Nephron (organoid): ENCODE results near the gene MMP13.
"Not testable (repeated sequence)": the region's sequence is repeated elsewhere in the genome, so short reads cannot be mapped to it uniquely, and the experiment has no call there.

ENCODE experiments used
- H3K27ac Mint-ChIP-seq, 3 experiments: 2 replicates each; pipeline ENCODE4 v1.8.0; 2020; ENCODE audit warnings: mixed read lengths in 3 of 3, mild to moderate bottlenecking in 2 of 3, moderate library complexity in 1 of 3
- H3K27me3 Mint-ChIP-seq: 2 replicates; pipeline ENCODE4 v1.8.0; 2021; ENCODE audit warnings: low read depth, mild to moderate bottlenecking, moderate library complexity, mixed read lengths
- H3K36me3 Mint-ChIP-seq: 2 replicates; pipeline ENCODE4 v1.8.0; 2020; ENCODE audit warnings: low read depth, mixed read lengths
- H3K4me1 Mint-ChIP-seq: 2 replicates; pipeline ENCODE4 v1.8.0; 2020; ENCODE audit warnings: mixed read lengths
- H3K4me3 Mint-ChIP-seq, 3 experiments: 2 replicates each; pipeline ENCODE4 v1.8.0; 2020; ENCODE audit warnings: mild to moderate bottlenecking in 3 of 3, mixed read lengths in 3 of 3, moderate library complexity in 2 of 3
- H3K9me3 Mint-ChIP-seq: 2 replicates; pipeline ENCODE4 v1.8.0; 2020; ENCODE audit warnings: mixed read lengths
- TF ChIP-seq, protein P1 (sequence below), 3 experiments: fragments of 200-600 bp; sonication (generic); IDR thresholded peaks; one replicate each; pipeline ENCODE4 v1.5.0; 2021; ENCODE audit warnings: antibody characterized with exemption in 3 of 3; ENCODE audit not compliant: unreplicated experiment in 3 of 3

Gene MMP13

DNA sequence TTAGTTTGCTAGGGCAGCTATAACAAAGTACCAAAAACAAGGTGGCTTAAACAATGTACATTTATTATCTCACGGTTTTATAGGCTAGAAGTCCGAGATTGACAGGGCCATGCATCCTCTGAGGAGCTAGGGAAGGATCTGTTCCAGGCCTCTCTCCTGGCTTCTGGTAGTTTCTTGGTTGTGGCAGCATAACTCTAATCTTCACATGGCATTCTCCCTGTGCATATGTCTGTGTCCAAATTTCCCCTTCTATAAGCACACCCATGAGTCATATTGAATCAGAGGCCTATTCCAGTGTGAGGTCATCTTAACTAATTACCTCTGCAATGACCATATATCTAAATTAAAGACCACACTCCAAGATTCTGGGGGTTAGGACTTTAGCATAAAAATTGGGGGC is 31.3 kb upstream of the MMP13 start:
- Mint-ChIP-seq H3K27me3 (peaks cover 8% of the 10 kb centered on the region), H3K36me3 (no peaks in the 10 kb centered on the region), H3K4me3 (no peak overlapping the region), H3K9me3 (no peaks in the 10 kb centered on the region), H3K27ac (no peak overlapping the region), H3K4me1 (no peaks in the 10 kb centered on the region)
- TF ChIP-seq, protein P1, sequence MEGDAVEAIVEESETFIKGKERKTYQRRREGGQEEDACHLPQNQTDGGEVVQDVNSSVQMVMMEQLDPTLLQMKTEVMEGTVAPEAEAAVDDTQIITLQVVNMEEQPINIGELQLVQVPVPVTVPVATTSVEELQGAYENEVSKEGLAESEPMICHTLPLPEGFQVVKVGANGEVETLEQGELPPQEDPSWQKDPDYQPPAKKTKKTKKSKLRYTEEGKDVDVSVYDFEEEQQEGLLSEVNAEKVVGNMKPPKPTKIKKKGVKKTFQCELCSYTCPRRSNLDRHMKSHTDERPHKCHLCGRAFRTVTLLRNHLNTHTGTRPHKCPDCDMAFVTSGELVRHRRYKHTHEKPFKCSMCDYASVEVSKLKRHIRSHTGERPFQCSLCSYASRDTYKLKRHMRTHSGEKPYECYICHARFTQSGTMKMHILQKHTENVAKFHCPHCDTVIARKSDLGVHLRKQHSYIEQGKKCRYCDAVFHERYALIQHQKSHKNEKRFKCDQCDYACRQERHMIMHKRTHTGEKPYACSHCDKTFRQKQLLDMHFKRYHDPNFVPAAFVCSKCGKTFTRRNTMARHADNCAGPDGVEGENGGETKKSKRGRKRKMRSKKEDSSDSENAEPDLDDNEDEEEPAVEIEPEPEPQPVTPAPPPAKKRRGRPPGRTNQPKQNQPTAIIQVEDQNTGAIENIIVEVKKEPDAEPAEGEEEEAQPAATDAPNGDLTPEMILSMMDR (IDR thresholded peaks at IDR 0.05; ENCODE audit: unreplicated experiment in 3 of 3) = no peak

DNA sequence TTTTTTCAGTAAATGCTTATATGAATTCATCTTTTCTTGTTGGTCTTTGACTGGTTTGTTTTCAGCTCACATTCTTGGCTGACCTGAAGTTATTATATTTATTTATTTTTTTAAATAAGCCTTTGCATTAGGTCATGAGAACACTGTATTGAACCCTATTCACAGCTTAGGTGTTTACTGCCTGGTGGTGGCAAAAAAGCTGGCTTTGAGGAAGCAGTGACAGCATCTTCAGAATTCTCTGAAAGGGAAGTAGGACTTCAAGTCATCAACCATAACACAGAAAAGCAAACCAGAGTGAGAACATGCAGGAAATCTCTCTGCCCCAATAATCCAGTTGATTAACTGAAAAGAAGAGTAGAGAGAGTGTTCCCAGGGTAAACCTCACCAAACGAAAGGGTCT is 30.3 kb upstream of the MMP13 start:
- no peak overlapping the region for H3K4me3 Mint-ChIP-seq
- peaks cover 3% of the 10 kb centered on the region for H3K27me3 Mint-ChIP-seq
- no peaks in the 10 kb centered on the region for H3K9me3 Mint-ChIP-seq
- no peaks in the 10 kb centered on the region for H3K4me1 Mint-ChIP-seq
- H3K27ac Mint-ChIP-seq = no peak overlapping the region
- TF ChIP-seq, protein P1 (IDR thresholded peaks at IDR 0.05; ENCODE audit: unreplicated experiment in 3 of 3) = no peak
- no peaks in the 10 kb centered on the region for H3K36me3 Mint-ChIP-seq

DNA sequence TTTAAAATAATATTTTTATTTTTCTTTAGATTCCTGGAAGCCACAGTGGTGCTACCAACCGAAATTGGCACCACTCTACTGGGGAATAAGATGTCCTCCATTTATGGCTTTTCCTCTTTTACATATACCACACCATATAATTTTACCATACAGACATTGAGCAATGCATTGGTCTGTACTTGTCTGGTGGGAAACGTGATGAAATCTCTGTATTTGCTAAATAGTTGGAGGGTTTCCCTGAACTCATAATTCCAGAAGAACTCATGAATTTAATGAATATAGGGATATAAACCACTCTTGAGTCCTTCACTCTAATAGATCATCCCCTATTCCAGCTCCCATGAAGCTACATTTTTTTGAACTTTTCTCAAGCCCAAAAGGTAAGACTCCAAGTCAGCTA is 28.0 kb upstream of the MMP13 start:
- TF ChIP-seq, protein P1 (IDR thresholded peaks at IDR 0.05; ENCODE audit: unreplicated experiment in 3 of 3) = no peak
- Mint-ChIP-seq H3K4me3 (no peak overlapping the region), H3K27ac (no peak overlapping the region), H3K4me1 (no peaks in the 10 kb centered on the region), H3K27me3 (no peaks in the 10 kb centered on the region), H3K36me3 (no peaks in the 10 kb centered on the region), H3K9me3 (no peaks in the 10 kb centered on the region)

DNA sequence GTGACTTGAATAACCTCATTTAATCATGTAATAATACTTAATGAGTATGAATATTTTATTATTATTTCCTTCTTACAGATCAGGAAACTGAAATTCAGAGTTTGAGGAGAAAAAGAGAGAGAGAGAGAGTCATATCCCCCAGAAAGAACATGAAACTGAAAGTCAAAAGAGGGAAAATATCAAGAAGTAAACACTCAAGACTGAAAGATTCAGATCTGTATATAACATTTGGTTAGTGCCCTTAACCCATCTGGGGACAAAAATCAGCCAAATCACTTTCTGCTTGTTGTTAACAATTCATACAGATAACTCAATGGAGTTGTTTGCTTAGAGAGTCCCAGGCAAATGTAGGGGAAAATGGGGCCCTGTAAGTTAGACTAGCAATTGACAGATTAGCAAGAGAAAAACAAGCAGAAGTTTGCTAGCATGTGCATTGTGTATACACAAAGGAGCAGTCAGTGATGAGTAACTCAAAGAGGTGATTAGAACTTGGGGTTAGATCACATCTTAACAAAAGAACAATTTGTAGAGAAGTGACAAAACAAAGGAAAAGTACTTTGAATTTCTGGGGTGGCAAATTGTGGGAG is 25.9 kb upstream of the MMP13 start:
- no peak overlapping the region for H3K27ac Mint-ChIP-seq
- no peaks in the 10 kb centered on the region for H3K4me1 Mint-ChIP-seq
- no peaks in the 10 kb centered on the region for H3K36me3 Mint-ChIP-seq
- H3K27me3 Mint-ChIP-seq = no peaks in the 10 kb centered on the region
- no peak overlapping the region for H3K4me3 Mint-ChIP-seq
- H3K9me3 Mint-ChIP-seq = no peaks in the 10 kb centered on the region
- TF ChIP-seq, protein P1 (IDR thresholded peaks at IDR 0.05; ENCODE audit: unreplicated experiment in 3 of 3) = no peak

DNA sequence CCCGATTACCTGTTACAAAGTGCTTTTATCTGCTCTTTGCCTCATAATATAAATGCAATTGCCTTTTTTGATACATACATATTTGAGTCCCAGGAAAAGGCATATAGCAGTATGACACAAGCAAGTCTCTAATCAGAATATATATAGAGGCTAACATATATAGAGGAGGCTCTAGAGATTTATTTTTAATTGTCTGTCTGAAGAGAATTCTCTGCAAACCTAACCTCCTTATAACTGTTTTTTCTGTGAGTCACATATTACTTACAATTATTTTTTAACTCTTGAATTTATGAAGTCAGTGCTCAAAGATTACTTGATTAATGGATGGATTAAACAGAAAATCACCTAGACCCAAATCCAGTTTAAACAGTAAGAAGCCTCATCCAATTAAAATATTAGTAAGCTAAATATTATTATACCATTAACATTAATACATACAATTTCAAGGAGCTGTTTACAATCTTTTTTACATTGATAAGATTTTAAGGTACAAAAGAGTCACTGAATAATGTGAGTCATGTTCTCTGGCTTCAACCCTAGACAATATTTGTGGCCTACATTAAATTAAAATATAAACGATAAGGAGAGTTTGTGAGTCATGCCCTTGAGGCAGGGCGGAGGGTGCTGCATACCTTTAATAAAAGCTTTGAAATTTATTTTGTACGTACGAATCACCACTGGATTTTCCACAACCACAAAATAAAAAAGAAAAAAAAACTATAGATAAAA is 19.2 kb upstream of the MMP13 start:
- H3K4me1 Mint-ChIP-seq = no peaks in the 10 kb centered on the region
- H3K27ac Mint-ChIP-seq = no peak overlapping the region
- no peaks in the 10 kb centered on the region for H3K9me3 Mint-ChIP-seq
- no peak overlapping the region for H3K4me3 Mint-ChIP-seq
- no peaks in the 10 kb centered on the region for H3K27me3 Mint-ChIP-seq
- TF ChIP-seq, protein P1 (IDR thresholded peaks at IDR 0.05; ENCODE audit: unreplicated experiment in 3 of 3) = no peak
- H3K36me3 Mint-ChIP-seq = no peaks in the 10 kb centered on the region

DNA sequence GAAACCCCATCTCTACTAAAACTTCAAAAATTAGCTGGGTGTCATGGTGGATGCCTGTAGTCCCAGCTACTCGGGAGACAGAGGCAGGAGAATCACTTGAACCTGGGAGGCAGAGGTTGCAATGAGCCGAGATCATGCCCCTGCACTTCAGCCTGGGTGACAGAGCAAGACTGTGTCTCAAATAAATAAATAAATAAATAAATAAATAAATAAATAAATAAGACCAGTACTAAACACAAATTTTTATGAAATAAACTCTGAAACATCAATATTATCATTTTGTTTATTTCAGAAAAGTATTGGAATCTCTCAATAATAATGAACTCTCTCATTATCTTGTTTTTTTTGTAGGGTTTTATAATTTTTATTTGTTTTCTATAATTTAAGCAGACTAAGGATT is 18.2 kb upstream of the MMP13 start:
- H3K27ac Mint-ChIP-seq, H3K9me3 Mint-ChIP-seq, H3K27me3 Mint-ChIP-seq, H3K4me1 Mint-ChIP-seq, H3K4me3 Mint-ChIP-seq, H3K36me3 Mint-ChIP-seq: not testable (repeated sequence)
